Skeletal muscle cell (primary cell): ENCODE data around the gene PDAP1.
"Not testable (repeated sequence)": the region's sequence is repeated elsewhere in the genome, so short reads cannot be mapped to it uniquely, and the experiment has no call there.

Source experiments
- DNase-seq: peaks from one replicate; pipeline ENCODE4 v3.0.0-alpha.2; 2010; ENCODE audit warnings: low read depth
- H3K4me3 ChIP-seq: 2 replicates; pipeline ENCODE4 v1.5.1; 2011; ENCODE audit warnings: low read depth, mild to moderate bottlenecking, control low read depth, low read length, moderate library complexity

The PDAP1 gene

DNA sequence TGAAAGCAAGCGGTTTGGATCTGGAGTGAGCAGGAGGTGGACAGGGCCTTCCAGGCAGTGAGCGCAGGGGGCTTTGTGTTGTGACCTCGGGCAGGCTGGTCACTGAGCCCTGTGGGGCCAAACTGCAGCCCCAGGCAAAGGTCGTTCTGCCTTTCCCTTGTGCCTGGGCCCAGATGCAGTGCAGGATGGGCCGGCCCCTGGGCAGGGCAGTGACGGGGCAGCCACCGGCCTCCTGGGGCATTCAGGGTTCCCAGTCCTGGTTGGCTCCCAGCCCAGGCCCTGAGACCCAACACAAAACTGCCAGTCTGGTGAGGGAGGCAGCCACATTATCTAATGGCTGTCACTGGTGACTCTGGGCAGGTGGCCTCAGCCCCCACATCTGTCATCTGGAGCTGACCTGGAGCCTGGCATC is 26.7 kb downstream of the PDAP1 start:
- no peak for DNase-seq
- no peak overlapping the region for H3K4me3 ChIP-seq

- H3K4me3 ChIP-seq: no peak overlapping the region
- no peak for DNase-seq
These were observed 27.4 kb downstream of the PDAP1 start for GRCh38 chr7:99380823-99381663.

GRCh38 chr7:99380032-99380822 is 28.2 kb downstream of the PDAP1 start:
- DNase-seq: no peak
- H3K4me3 ChIP-seq: no peak overlapping the region

DNA sequence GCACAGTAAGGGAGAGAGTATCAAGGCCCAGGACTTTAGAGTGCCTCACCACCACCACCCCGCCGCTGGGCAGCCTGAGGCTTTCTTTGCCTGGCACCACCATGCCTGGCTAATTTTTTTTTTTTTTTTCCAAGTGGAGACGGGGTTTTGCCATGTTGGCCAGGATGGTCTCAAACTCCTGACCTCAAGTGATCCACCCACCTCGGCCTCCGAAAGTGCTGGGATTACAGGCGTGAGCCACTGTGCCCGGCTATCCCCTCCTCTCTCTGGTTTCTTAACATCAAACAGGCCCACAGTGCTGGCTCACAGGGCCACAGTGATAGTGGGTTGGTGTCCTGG is 28.7 kb downstream of the PDAP1 start:
- not testable (repeated sequence) for H3K4me3 ChIP-seq, DNase-seq

- H3K4me3 ChIP-seq: no peak overlapping the region
- DNase-seq: peak; percentile 86
These were observed 29.3 kb downstream of the PDAP1 start for GRCh38 chr7:99379043-99379577.

DNA sequence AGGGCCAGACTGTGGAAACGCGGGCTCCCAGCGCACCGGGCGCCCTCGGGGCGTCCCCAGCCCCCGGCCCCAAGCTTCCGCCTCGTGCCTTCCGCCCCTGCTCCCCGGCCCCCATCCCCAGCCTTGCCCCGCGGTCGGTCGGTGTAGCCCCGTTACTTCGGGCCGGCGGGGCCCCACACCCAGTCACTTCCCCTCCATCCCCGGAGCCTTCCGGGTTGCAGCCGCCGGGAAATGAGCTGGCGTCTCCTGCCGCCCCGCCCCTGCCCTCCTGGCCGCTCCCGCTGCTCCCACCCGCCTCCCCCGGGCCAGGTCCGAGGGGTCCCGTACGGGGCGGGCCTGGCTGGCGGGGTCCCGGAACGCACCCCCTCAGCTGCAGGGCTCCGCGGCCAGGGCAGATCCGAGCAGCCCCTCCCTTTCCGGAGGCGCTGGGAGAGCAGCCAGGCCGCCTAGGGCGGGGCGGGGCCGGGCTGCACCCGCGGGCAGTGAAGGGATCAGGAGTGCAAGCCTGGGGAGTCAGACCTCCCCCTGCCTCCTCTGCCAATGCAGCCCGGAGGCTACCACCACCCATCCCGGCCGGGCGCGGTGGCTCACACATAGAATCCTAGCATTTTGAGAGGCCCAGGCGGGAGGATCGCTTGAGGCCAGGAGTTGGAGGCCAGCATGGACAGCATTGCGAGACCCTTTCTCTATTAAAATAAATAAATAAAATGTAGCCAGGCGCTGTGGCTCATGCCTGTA is 33.2 kb downstream of the PDAP1 start:
- DNase-seq: no peak
- H3K4me3 ChIP-seq: peak overlapping the region; percentile 68

- peak within 1 kb of the TSS; percentile 68 for H3K4me3 ChIP-seq
- DNase-seq: no peak
These were observed 34.0 kb downstream of the PDAP1 start, which contains the start of gene ARPC1B for GRCh38 chr7:99374111-99375064. Gene ARPC1B, plus strand, starts transcription at chr7:99374730. Its CDS starts 10,985 bp downstream, at chr7:99385715.

- peak overlapping the region; percentile 68 for H3K4me3 ChIP-seq
- no peak for DNase-seq
These were observed 35.0 kb downstream of the PDAP1 start for GRCh38 chr7:99373091-99374066.

DNA sequence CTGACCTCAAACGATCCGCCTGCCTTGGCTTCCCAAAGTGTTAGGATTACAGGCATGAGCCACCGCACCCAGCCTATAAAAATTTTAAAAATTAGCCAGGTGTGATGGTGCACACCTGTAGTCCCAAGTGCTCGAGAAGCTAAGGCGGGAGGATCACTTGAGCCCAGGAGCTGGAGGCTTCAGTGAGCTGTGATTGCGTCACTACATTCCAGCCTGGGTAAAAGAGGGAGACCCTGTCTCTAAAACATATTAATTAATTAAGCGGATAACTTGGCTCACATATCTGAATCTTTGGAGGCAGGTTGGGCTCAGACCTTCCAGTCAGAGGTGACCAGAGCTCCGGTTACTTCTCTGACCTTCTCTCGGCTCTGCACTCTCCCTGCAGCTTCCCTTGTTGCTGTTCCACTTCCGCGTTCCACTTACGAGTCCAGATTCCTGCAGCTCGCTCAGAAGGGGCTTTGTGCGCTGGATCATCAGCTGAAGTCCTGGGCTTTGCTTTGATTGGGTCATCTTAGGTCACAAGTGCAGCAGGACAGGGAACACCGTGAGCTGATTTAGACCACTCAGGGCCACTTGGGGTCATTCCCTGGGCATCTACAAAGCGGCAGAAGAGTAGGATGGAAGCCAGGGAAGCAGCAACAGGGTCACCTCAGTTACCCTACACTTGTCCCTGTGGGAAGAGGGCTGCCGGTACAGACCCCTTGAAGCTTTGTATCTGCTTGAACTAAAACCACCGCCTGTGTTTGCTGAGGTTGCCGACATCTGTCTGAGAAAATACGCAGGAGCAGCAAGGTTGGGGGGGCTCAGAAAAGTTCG is 35.9 kb downstream of the PDAP1 start:
- no peak for DNase-seq
- H3K4me3 ChIP-seq: no peak overlapping the region

GRCh38 chr7:99371376-99371920 is 36.9 kb downstream of the PDAP1 start:
- DNase-seq: no peak
- H3K4me3 ChIP-seq: no peak overlapping the region

- no peak for DNase-seq
- no peak overlapping the region for H3K4me3 ChIP-seq
These were observed 38.5 kb downstream of the PDAP1 start for GRCh38 chr7:99369767-99370391.

- no peak overlapping the region for H3K4me3 ChIP-seq
- DNase-seq: no peak
These were observed 39.5 kb downstream of the PDAP1 start for GRCh38 chr7:99368750-99369389.

DNA sequence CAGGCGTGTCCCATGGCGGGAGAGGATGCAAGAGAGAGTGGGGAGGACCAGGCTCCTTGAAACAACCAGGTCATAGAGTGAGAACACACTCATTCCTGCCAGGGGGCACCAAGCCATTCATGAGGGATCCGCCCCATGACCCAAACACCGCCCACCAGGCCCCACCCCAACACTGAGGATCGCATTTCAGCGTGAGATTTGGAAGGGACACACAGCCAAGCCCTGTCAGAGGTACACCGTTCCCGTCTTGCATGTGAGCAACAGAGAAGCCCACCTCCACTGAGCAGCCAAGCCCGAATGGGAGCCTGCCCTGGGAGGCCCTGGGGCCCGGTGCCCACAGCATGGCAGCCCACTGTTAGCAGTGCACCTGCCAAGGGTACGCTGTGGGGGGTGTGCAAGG is 41.8 kb downstream of the PDAP1 start:
- no peak overlapping the region for H3K4me3 ChIP-seq

GRCh38 chr7:99365318-99366141 is 42.9 kb downstream of the PDAP1 start:
- no peak for DNase-seq
- H3K4me3 ChIP-seq: no peak overlapping the region

More for the DNA sequence above, 41.8 kb downstream of the PDAP1 start:
- DNase-seq: no peak

DNA sequence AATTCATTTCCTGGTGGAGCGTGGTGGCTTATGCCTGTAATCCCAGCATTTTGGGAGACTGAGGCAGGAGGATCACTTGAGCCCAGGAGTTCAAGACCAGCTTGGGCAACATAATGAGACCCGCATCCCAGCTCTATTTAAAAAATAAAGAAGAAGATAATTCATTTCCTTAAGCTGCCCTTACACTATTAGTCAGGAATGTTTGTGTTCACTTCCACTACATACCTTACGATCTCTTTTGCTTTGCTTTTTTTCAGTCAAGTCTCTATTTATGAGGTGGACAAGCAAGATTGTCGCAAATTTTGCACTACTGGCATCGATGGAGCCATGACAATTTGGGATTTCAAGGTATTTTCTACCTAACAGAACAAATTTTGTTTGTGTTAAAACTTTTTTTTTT is 45.1 kb downstream of the PDAP1 start:
- no peak overlapping the region for H3K4me3 ChIP-seq
- DNase-seq: no peak
